GM06990 (cell line): ENCODE results near the gene ADAMTS13.

Experiments used
- DNase-seq: peaks from one replicate; pipeline ENCODE4 v3.0.0-alpha.2; 2011; ENCODE audit not compliant: insufficient read length; ENCODE audit errors: extremely low read depth
- H3K27me3 ChIP-seq: replicated peaks from 2 replicates; pipeline ENCODE4 v1.6.0; 2011; ENCODE audit warnings: low read length; ENCODE audit not compliant: control insufficient read depth, insufficient read depth
- H3K36me3 ChIP-seq: 2 replicates; pipeline ENCODE4 v1.5.1; 2011; ENCODE audit warnings: low read length; ENCODE audit not compliant: control insufficient read depth, insufficient read depth
- H3K4me3 ChIP-seq: replicated peaks from 2 replicates; pipeline ENCODE4 v1.5.1; 2011; ENCODE audit warnings: low read depth, mild to moderate bottlenecking, control low read depth, low read length
- CTCF ChIP-seq: IDR thresholded peaks from 2 replicates; pipeline ENCODE4 v1.5.1; 2011; ENCODE audit warnings: low read length, control low read depth, mild to moderate bottlenecking, inconsistent platforms; ENCODE audit not compliant: insufficient read depth, poor library complexity, severe bottlenecking

Gene ADAMTS13

DNA sequence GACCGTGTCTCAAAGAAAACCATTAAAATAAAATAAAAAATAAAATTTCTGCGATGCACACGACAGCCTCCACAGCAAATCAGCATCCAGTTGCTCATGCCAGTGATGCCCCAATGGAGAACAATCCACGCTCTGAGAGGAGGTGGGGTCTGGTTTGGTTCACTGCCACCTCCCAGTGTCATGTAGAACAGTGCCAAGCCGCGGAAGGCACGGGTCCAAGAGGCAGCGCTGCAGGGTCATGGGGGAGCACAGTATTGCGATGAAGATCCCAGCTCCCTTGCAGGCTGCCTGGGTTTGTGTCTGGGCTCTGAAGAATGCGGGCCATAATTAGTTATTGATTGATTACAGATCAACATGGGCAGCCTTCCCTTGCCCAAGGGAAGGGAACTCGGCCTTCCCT is 31.5 kb downstream of the ADAMTS13 start:
- no peak for TF ChIP-seq CTCF
- no peak for DNase-seq
- Histone ChIP-seq H3K27me3 (no peaks in the 10 kb centered on the region), H3K36me3 (no peaks in the 10 kb centered on the region), H3K4me3 (no peak overlapping the region)

DNA sequence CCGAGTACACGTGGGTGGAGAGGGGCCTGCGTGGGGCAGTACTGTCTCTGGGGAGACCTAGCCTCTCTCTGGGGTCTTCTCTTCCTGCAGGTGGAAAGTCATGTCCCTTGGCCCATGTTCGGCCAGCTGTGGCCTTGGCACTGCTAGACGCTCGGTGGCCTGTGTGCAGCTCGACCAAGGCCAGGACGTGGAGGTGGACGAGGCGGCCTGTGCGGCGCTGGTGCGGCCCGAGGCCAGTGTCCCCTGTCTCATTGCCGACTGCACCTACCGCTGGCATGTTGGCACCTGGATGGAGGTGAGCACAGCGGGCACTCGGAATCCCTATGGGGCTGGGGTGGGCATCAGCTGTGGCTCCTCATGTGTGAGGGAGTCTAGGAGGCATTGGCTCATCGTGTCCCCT is 32.2 kb downstream of the ADAMTS13 start:
- TF ChIP-seq CTCF: no peak
- no peaks in the 10 kb centered on the region for H3K36me3 ChIP-seq
- H3K27me3 ChIP-seq: no peaks in the 10 kb centered on the region; the same call in 1 of the 2 replicates
- DNase-seq: no peak
- H3K4me3 ChIP-seq: no peak overlapping the region

- Histone ChIP-seq H3K4me3 (no peak overlapping the region), H3K27me3 (no peaks in the 10 kb centered on the region; the same call in 1 of the 2 replicates)
- no peak for DNase-seq
Observed at GRCh38 chr9:133454943-133455673, 32.9 kb downstream of the ADAMTS13 start.

DNA sequence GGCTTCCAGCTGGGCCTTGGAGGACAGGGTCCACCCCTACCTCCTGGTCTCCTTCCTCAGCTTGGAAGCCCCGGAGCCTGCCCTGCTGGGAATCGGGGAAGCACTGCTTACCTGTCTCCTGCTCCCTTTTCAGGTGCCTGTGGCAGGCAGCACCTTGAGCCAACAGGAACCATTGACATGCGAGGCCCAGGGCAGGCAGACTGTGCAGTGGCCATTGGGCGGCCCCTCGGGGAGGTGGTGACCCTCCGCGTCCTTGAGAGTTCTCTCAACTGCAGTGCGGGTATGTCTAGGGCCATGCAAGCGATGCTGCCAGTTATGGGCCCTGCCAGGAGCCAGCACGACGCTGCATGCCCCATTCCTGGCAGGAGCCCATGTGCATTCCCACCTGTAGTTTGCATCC is 33.8 kb downstream of the ADAMTS13 start:
- H3K4me3 ChIP-seq: no peak overlapping the region
- TF ChIP-seq CTCF: no peak
- H3K36me3 ChIP-seq: no peaks in the 10 kb centered on the region
- H3K27me3 ChIP-seq: no peaks in the 10 kb centered on the region; the same call in 1 of the 2 replicates
- no peak for DNase-seq

More at GRCh38 chr9:133454943-133455673, 32.9 kb downstream of the ADAMTS13 start:
- no peaks in the 10 kb centered on the region for H3K36me3 ChIP-seq
- TF ChIP-seq CTCF: no peak

DNA sequence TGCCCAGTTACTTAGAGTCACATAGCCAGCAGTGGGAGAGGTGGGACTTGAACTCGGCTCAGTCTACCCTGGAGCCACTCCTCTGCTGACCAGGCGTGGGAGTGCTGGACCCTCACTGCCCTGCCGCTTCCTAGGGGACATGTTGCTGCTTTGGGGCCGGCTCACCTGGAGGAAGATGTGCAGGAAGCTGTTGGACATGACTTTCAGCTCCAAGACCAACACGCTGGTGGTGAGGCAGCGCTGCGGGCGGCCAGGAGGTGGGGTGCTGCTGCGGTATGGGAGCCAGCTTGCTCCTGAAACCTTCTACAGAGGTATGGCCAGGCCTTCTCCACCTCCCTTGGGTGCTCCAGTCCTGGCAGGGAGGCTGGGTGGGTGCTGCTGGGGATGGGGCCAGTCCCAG is 34.2 kb downstream of the ADAMTS13 start:
- DNase-seq: no peak
- H3K27me3 ChIP-seq: no peaks in the 10 kb centered on the region; the same call in 1 of the 2 replicates

More for the DNA sequence above, 34.2 kb downstream of the ADAMTS13 start:
- H3K36me3 ChIP-seq: no peaks in the 10 kb centered on the region
- peak; percentile 30 for TF ChIP-seq CTCF
- no peak overlapping the region for H3K4me3 ChIP-seq
